Measurements from ENCODE around the gene RBMS3.

The RBMS3 gene

GRCh38 chr3:29397406-29397805 is 116.5 kb downstream of the RBMS3 start:
- H3K18ac ChIP-seq (ENCODE audit: low read length), result no peak overlapping the region
- no peak overlapping the region for H3K4me3 ChIP-seq (ENCODE audit: low read depth, low read length)
- no peak overlapping the region for H3K23ac ChIP-seq (ENCODE audit: low read length)
- H3K27me3 ChIP-seq (ENCODE audit: insufficient read depth, low read length), result no peaks in the 10 kb centered on the region
- H4K91ac ChIP-seq (ENCODE audit: low read depth, low read length), result no peak overlapping the region
- H2BK5ac ChIP-seq (ENCODE audit: low read depth, low read length, poor library complexity), result no peak overlapping the region
- H3K14ac ChIP-seq (ENCODE audit: low read length), result no peak overlapping the region
- no peak overlapping the region for H3K9ac ChIP-seq (ENCODE audit: low read length)
- H2BK120ac ChIP-seq (ENCODE audit: insufficient read depth, low read length, poor library complexity), result no peak overlapping the region
- no peak overlapping the region for H4K12ac ChIP-seq (ENCODE audit: low read depth, low read length)
- H3K27ac ChIP-seq (ENCODE audit: low read depth, low read length), result no peak overlapping the region
- H2BK12ac ChIP-seq (ENCODE audit: low read length), result no peak overlapping the region
- no peaks in the 10 kb centered on the region for H3K4me1 ChIP-seq (ENCODE audit: control insufficient read depth in 1 of 2, insufficient read depth in 2 of 2, low read length in 2 of 2)
- H3K4ac ChIP-seq (ENCODE audit: low read depth, low read length), result no peak overlapping the region
- H3K9me3 ChIP-seq (ENCODE audit: insufficient read depth, low read depth, low read length), result no peaks in the 10 kb centered on the region
- no peaks in the 10 kb centered on the region for H3K79me1 ChIP-seq (ENCODE audit: low read length)
- no peaks in the 10 kb centered on the region for H3K79me2 ChIP-seq (ENCODE audit: control insufficient read depth, insufficient read depth, low read length, poor library complexity)
- no peak overlapping the region for H2AFZ ChIP-seq (ENCODE audit: insufficient read depth, low read length, poor library complexity)
- DNase-seq, result no peak
- H3K36me3 ChIP-seq (ENCODE audit: control insufficient read depth in 1 of 2, insufficient read depth in 2 of 2, low read length in 2 of 2), result no peaks in the 10 kb centered on the region
- no peak overlapping the region for H2AK5ac ChIP-seq (ENCODE audit: low read length)
- no CpG with 5 or more reads among the region's 3 CpGs for WGBS (ENCODE audit: extremely low coverage, insufficient coverage, insufficient read length)
- no peak overlapping the region for H4K8ac ChIP-seq (ENCODE audit: low read depth, low read length)
- H3K4me2 ChIP-seq (ENCODE audit: low read length), result no peak overlapping the region

GRCh38 chr3:29398787-29399186 is 117.9 kb downstream of the RBMS3 start:
- WGBS (ENCODE audit: extremely low coverage, insufficient coverage, insufficient read length), result no CpG with 5 or more reads among the region's 4 CpGs
- Histone ChIP-seq H4K8ac (ENCODE audit: low read depth, low read length) (no peak overlapping the region), H3K27me3 (ENCODE audit: insufficient read depth, low read length) (no peaks in the 10 kb centered on the region), H3K27ac (ENCODE audit: low read depth, low read length) (no peak overlapping the region), H3K9me3 (ENCODE audit: insufficient read depth, low read depth, low read length) (no peaks in the 10 kb centered on the region), H3K23ac (ENCODE audit: low read length) (no peak overlapping the region), H2BK12ac (ENCODE audit: low read length) (no peak overlapping the region), H2AFZ (ENCODE audit: insufficient read depth, low read length, poor library complexity) (no peak overlapping the region), H2BK120ac (ENCODE audit: insufficient read depth, low read length, poor library complexity) (no peak overlapping the region), H2BK5ac (ENCODE audit: low read depth, low read length, poor library complexity) (no peak overlapping the region), H3K14ac (ENCODE audit: low read length) (no peak overlapping the region), H3K4me1 (ENCODE audit: control insufficient read depth in 1 of 2, insufficient read depth in 2 of 2, low read length in 2 of 2) (no peaks in the 10 kb centered on the region), H4K91ac (ENCODE audit: low read depth, low read length) (no peak overlapping the region), H3K4ac (ENCODE audit: low read depth, low read length) (no peak overlapping the region), H3K9ac (ENCODE audit: low read length) (no peak overlapping the region), H3K79me1 (ENCODE audit: low read length) (no peaks in the 10 kb centered on the region), H3K4me3 (ENCODE audit: low read depth, low read length) (no peak overlapping the region), H2AK5ac (ENCODE audit: low read length) (no peak overlapping the region), H3K36me3 (ENCODE audit: control insufficient read depth in 1 of 2, insufficient read depth in 2 of 2, low read length in 2 of 2) (no peaks in the 10 kb centered on the region), H4K12ac (ENCODE audit: low read depth, low read length) (no peak overlapping the region), H3K4me2 (ENCODE audit: low read length) (no peak overlapping the region), H3K79me2 (ENCODE audit: control insufficient read depth, insufficient read depth, low read length, poor library complexity) (no peaks in the 10 kb centered on the region), H3K18ac (ENCODE audit: low read length) (no peak overlapping the region)
- DNase-seq, result no peak

GRCh38 chr3:29406291-29406832 is 125.5 kb downstream of the RBMS3 start:
- H3K18ac ChIP-seq (ENCODE audit: low read length), result no peak overlapping the region
- no peaks in the 10 kb centered on the region for H3K9me3 ChIP-seq (ENCODE audit: insufficient read depth, low read depth, low read length)
- no peak overlapping the region for H3K23ac ChIP-seq (ENCODE audit: low read length)
- H4K12ac ChIP-seq (ENCODE audit: low read depth, low read length), result no peak overlapping the region
- H3K27ac ChIP-seq (ENCODE audit: low read depth, low read length), result no peak overlapping the region
- DNase-seq, result no peak
- H2AK5ac ChIP-seq (ENCODE audit: low read length), result no peak overlapping the region
- no peak overlapping the region for H2BK120ac ChIP-seq (ENCODE audit: insufficient read depth, low read length, poor library complexity)
- H3K4ac ChIP-seq (ENCODE audit: low read depth, low read length), result no peak overlapping the region
- no peaks in the 10 kb centered on the region for H3K79me2 ChIP-seq (ENCODE audit: control insufficient read depth, insufficient read depth, low read length, poor library complexity)
- WGBS (ENCODE audit: extremely low coverage, insufficient coverage, insufficient read length), result no CpG with 5 or more reads among the region's 1 CpG
- no peak overlapping the region for H2AFZ ChIP-seq (ENCODE audit: insufficient read depth, low read length, poor library complexity)
- H3K79me1 ChIP-seq (ENCODE audit: low read length), result no peaks in the 10 kb centered on the region
- H3K27me3 ChIP-seq (ENCODE audit: insufficient read depth, low read length), result no peaks in the 10 kb centered on the region
- H2BK5ac ChIP-seq (ENCODE audit: low read depth, low read length, poor library complexity), result no peak overlapping the region
- no peak overlapping the region for H2BK12ac ChIP-seq (ENCODE audit: low read length)
- H3K4me1 ChIP-seq (ENCODE audit: control insufficient read depth in 1 of 2, insufficient read depth in 2 of 2, low read length in 2 of 2), result no peaks in the 10 kb centered on the region
- H4K91ac ChIP-seq (ENCODE audit: low read depth, low read length), result no peak overlapping the region
- no peaks in the 10 kb centered on the region for H3K36me3 ChIP-seq (ENCODE audit: control insufficient read depth in 1 of 2, insufficient read depth in 2 of 2, low read length in 2 of 2)
- H3K4me3 ChIP-seq (ENCODE audit: low read depth, low read length), result no peak overlapping the region
- H3K9ac ChIP-seq (ENCODE audit: low read length), result no peak overlapping the region
- no peak overlapping the region for H3K4me2 ChIP-seq (ENCODE audit: low read length)
- no peak overlapping the region for H3K14ac ChIP-seq (ENCODE audit: low read length)
- no peak overlapping the region for H4K8ac ChIP-seq (ENCODE audit: low read depth, low read length)

- no peak overlapping the region for H2AK5ac ChIP-seq (ENCODE audit: low read length)
- H3K79me2 ChIP-seq (ENCODE audit: control insufficient read depth, insufficient read depth, low read length, poor library complexity), result no peaks in the 10 kb centered on the region
- no peak overlapping the region for H3K18ac ChIP-seq (ENCODE audit: low read length)
- H3K4ac ChIP-seq (ENCODE audit: low read depth, low read length), result no peak overlapping the region
- no peaks in the 10 kb centered on the region for H3K9me3 ChIP-seq (ENCODE audit: insufficient read depth, low read depth, low read length)
- H3K9ac ChIP-seq (ENCODE audit: low read length), result no peak overlapping the region
- no peak overlapping the region for H4K12ac ChIP-seq (ENCODE audit: low read depth, low read length)
- no peaks in the 10 kb centered on the region for H3K4me1 ChIP-seq (ENCODE audit: control insufficient read depth in 1 of 2, insufficient read depth in 2 of 2, low read length in 2 of 2)
- H2BK5ac ChIP-seq (ENCODE audit: low read depth, low read length, poor library complexity), result no peak overlapping the region
- H3K27me3 ChIP-seq (ENCODE audit: insufficient read depth, low read length), result no peaks in the 10 kb centered on the region
- H4K91ac ChIP-seq (ENCODE audit: low read depth, low read length), result no peak overlapping the region
- no peak overlapping the region for H2AFZ ChIP-seq (ENCODE audit: insufficient read depth, low read length, poor library complexity)
- H3K14ac ChIP-seq (ENCODE audit: low read length), result no peak overlapping the region
- no peak for DNase-seq
- H4K8ac ChIP-seq (ENCODE audit: low read depth, low read length), result no peak overlapping the region
- no peak overlapping the region for H3K27ac ChIP-seq (ENCODE audit: low read depth, low read length)
- H3K23ac ChIP-seq (ENCODE audit: low read length), result no peak overlapping the region
- no CpG with 5 or more reads among the region's 3 CpGs for WGBS (ENCODE audit: extremely low coverage, insufficient coverage, insufficient read length)
- H2BK120ac ChIP-seq (ENCODE audit: insufficient read depth, low read length, poor library complexity), result no peak overlapping the region
- no peak overlapping the region for H2BK12ac ChIP-seq (ENCODE audit: low read length)
- H3K79me1 ChIP-seq (ENCODE audit: low read length), result no peaks in the 10 kb centered on the region
- no peak overlapping the region for H3K4me3 ChIP-seq (ENCODE audit: low read depth, low read length)
- H3K4me2 ChIP-seq (ENCODE audit: low read length), result no peak overlapping the region
- H3K36me3 ChIP-seq (ENCODE audit: control insufficient read depth in 1 of 2, insufficient read depth in 2 of 2, low read length in 2 of 2), result no peaks in the 10 kb centered on the region
These were observed 127.8 kb downstream of the RBMS3 start for GRCh38 chr3:29408676-29409075.
